ENCODE data around the gene CCDC14.

The CCDC14 gene

DNA sequence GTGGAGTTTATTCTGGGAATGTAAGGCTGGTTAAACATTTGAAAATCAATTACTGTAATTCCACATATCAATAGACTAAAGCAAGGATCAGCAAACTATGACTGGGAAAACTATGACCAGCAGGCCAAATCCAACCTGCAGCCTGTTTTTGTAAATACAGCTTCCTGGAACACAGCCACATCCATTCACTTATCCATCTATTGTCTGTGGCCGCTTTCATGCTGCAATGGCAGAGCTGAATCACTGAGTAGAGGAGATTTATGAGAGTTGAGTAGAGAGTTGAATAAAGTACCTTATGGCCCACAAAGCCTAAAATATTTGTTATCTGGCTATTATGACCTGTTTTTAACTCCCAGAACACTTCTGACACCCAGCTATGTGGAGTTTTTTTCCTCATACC lies 89.1 kb downstream of the CCDC14 start:
- no peaks in the 10 kb centered on the region for H3K36me3 ChIP-seq (ENCODE audit: insufficient read depth, insufficient read length, low read length)
- no peak for DNase-seq (ENCODE audit: low read depth, low spot score)
- TF ChIP-seq ZNF274 (IDR thresholded peaks at IDR 0.05; ENCODE audit: low read depth, low read length) = no peak
- TF ChIP-seq SUZ12 (IDR thresholded peaks at IDR 0.05; ENCODE audit: extremely low read depth, insufficient read depth, insufficient read length) = no peak
- no peak for TF ChIP-seq YY1 (IDR thresholded peaks at IDR 0.05; ENCODE audit: insufficient read depth, insufficient read length)
- H3K27me3 ChIP-seq (ENCODE audit: insufficient read depth, insufficient read length) = no peaks in the 10 kb centered on the region
- H3K9ac ChIP-seq (ENCODE audit: insufficient read length, low read depth) = no peak overlapping the region
- H3K4me1 ChIP-seq (ENCODE audit: insufficient read depth, insufficient read length) = no peaks in the 10 kb centered on the region
- H3K4me3 ChIP-seq (ENCODE audit: insufficient read length, low read depth) = no peak overlapping the region
- H3K9me3 ChIP-seq (ENCODE audit: insufficient read depth, low read length) = peaks cover 28% of the 10 kb centered on the region; the same call in 1 of the 2 replicates

DNA sequence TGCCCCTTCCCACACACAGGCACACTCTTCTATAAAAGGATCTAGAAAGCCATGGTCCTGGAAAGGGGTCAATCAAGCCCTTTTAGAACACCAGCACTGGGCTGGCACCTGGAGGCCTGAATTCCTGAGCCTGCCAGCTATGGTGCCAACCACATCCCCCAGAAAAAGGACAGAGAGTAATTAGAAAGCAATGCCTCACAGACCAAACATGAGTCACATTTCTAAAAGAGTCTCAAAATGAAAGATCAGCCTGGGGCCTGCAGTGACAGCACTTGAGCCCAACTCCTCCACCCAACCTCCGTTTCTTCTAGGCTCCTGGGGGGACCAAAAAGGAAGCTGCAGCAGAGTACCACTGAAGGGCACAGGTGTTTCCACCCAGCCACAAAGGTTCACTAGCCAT lies 91.0 kb downstream of the CCDC14 start:
- H3K4me3 ChIP-seq (ENCODE audit: insufficient read length, low read depth) = no peak overlapping the region
- no peak for DNase-seq (ENCODE audit: low read depth, low spot score)
- H3K9ac ChIP-seq (ENCODE audit: insufficient read length, low read depth) = no peak overlapping the region
- TF ChIP-seq YY1 (IDR thresholded peaks at IDR 0.05; ENCODE audit: insufficient read depth, insufficient read length) = no peak
- TF ChIP-seq SUZ12 (IDR thresholded peaks at IDR 0.05; ENCODE audit: extremely low read depth, insufficient read depth, insufficient read length) = no peak
- TF ChIP-seq ZNF274 (IDR thresholded peaks at IDR 0.05; ENCODE audit: low read depth, low read length) = no peak
- no peaks in the 10 kb centered on the region for H3K4me1 ChIP-seq (ENCODE audit: insufficient read depth, insufficient read length)
- H3K27me3 ChIP-seq (ENCODE audit: insufficient read depth, insufficient read length) = no peaks in the 10 kb centered on the region
- no peaks in the 10 kb centered on the region for H3K36me3 ChIP-seq (ENCODE audit: insufficient read depth, insufficient read length, low read length)
- peaks cover 28% of the 10 kb centered on the region; the same call in 1 of the 2 replicates for H3K9me3 ChIP-seq (ENCODE audit: insufficient read depth, low read length)

DNA sequence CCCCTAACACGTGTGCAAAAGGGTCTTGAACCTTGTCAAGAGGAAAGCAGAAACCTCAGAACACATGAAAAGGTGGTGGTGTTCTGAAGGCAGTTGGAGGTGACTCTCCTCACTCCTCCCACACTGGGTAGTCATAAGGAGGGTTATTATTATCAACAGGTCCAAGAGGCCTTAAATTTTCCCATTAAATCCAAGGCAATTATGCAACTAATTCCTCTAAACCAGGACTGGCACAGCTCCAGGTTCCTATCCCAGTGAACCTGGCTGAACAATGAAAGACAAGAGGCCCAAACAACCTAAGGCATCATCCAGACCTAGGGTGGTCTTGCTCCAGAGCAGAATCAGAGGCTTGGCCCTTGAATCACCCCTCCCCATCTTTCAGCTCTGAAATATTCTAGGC lies 91.9 kb downstream of the CCDC14 start:
- no peaks in the 10 kb centered on the region for H3K27me3 ChIP-seq (ENCODE audit: insufficient read depth, insufficient read length)
- H3K9ac ChIP-seq (ENCODE audit: insufficient read length, low read depth) = no peak overlapping the region
- DNase-seq (ENCODE audit: low read depth, low spot score) = no peak
- H3K36me3 ChIP-seq (ENCODE audit: insufficient read depth, insufficient read length, low read length) = no peaks in the 10 kb centered on the region
- peaks cover 28% of the 10 kb centered on the region; the same call in 1 of the 2 replicates for H3K9me3 ChIP-seq (ENCODE audit: insufficient read depth, low read length)
- H3K4me1 ChIP-seq (ENCODE audit: insufficient read depth, insufficient read length) = no peaks in the 10 kb centered on the region
- H3K4me3 ChIP-seq (ENCODE audit: insufficient read length, low read depth) = no peak overlapping the region
- TF ChIP-seq YY1 (IDR thresholded peaks at IDR 0.05; ENCODE audit: insufficient read depth, insufficient read length) = no peak
- TF ChIP-seq SUZ12 (IDR thresholded peaks at IDR 0.05; ENCODE audit: extremely low read depth, insufficient read depth, insufficient read length) = no peak
- no peak for TF ChIP-seq ZNF274 (IDR thresholded peaks at IDR 0.05; ENCODE audit: low read depth, low read length)

DNA sequence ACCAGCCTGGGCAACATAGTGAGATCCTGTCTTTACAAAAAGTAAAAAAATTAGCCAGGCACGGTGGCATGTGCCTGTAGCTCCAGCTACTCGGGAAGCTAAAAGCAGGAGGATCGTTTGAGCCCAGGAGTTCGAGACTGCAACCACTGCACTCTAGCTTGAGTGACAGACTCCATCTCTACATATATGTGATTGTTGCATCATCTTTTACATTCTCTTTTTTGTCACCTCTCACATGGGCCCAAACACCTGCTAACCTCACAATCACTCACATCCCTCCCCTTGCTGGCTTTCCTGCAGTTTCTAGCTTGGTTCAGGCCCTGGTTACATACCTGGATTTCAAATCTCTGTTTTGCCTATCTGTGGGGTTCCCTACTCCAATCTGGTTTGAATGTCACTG lies 96.3 kb downstream of the CCDC14 start:
- DNase-seq (ENCODE audit: low read depth, low spot score) = no peak
- Histone ChIP-seq H3K4me3 (ENCODE audit: insufficient read length, low read depth) (no peak overlapping the region), H3K9ac (ENCODE audit: insufficient read length, low read depth) (no peak overlapping the region), H3K9me3 (ENCODE audit: insufficient read depth, low read length) (no peaks in the 10 kb centered on the region), H3K36me3 (ENCODE audit: insufficient read depth, insufficient read length, low read length) (no peaks in the 10 kb centered on the region), H3K4me1 (ENCODE audit: insufficient read depth, insufficient read length) (no peaks in the 10 kb centered on the region), H3K27me3 (ENCODE audit: insufficient read depth, insufficient read length) (no peaks in the 10 kb centered on the region)
- TF ChIP-seq ZNF274 (IDR thresholded peaks at IDR 0.05; ENCODE audit: low read depth, low read length) (no peak), SUZ12 (IDR thresholded peaks at IDR 0.05; ENCODE audit: extremely low read depth, insufficient read depth, insufficient read length) (no peak), YY1 (IDR thresholded peaks at IDR 0.05; ENCODE audit: insufficient read depth, insufficient read length) (no peak)
